CD4-positive, alpha-beta memory T cell (primary cell): ENCODE data around the gene F2R. TPM values are rescaled to one million over a fixed set of nuclear protein-coding genes. Genes with fewer than 3 reads are reported as not detected.

Experiments used
- CTCF ChIA-PET: fragments of 350-600 bp; sonication (Branson Sonifier 250); formaldehyde crosslinking; loops from one replicate; lab custom pipeline; 2021; ENCODE audit warnings: inconsistent platforms; ENCODE audit not compliant: partially characterized antibody; lab: Charles Lee
- POLR2A ChIA-PET: fragments of 350-600 bp; sonication (Branson Sonifier 250); formaldehyde crosslinking; loops from one replicate; lab custom pipeline; 2021; ENCODE audit not compliant: partially characterized antibody; lab: Charles Lee
- DNase-seq, 5 donors: peaks; one replicate each; pipeline versions ENCODE4 v3.0.0 to v3.0.0-alpha.2; 2020 to 2022; ENCODE audit warnings: mixed read lengths in 1 of 5
- H3K27ac ChIP-seq: one replicate; pipeline ENCODE4 v1.7.0; 2013; ENCODE audit warnings: low read depth, low read length
- H3K27me3 ChIP-seq: 2 replicates; pipeline ENCODE4 v1.7.0; 2013; ENCODE audit warnings: mild to moderate bottlenecking, low read length, moderate library complexity; ENCODE audit not compliant: insufficient read depth
- H3K36me3 ChIP-seq: 2 replicates; pipeline ENCODE4 v1.7.0; 2013; ENCODE audit warnings: mild to moderate bottlenecking, low read length, moderate library complexity; ENCODE audit not compliant: insufficient read depth
- H3K4me1 ChIP-seq: 2 replicates; pipeline ENCODE4 v1.7.0; 2013; ENCODE audit warnings: mild to moderate bottlenecking, low read length, moderate library complexity; ENCODE audit not compliant: insufficient read depth
- H3K4me3 ChIP-seq, 2 donors: one replicate each; pipeline ENCODE4 v1.7.0; 2013; ENCODE audit warnings: low read length in 2 of 2, mild to moderate bottlenecking in 1 of 2
- H3K9me3 ChIP-seq, 2 donors: one replicate each; pipeline ENCODE4 v1.7.0; 2013; ENCODE audit warnings: low read length in 2 of 2, control low read depth in 1 of 2; ENCODE audit not compliant: control insufficient read depth in 1 of 2
- H3K27ac Mint-ChIP-seq, 7 donors: one replicate each; pipeline ENCODE4 v1.8.0; 2020 to 2021; ENCODE audit warnings: mixed read lengths in 7 of 7, mild to moderate bottlenecking in 6 of 7, inconsistent platforms in 3 of 7, moderate library complexity in 3 of 7
- H3K27me3 Mint-ChIP-seq, 2 donors: one replicate each; pipeline ENCODE4 v1.8.0; 2020 to 2021; ENCODE audit warnings: mixed read lengths in 2 of 2
- H3K36me3 Mint-ChIP-seq, 2 donors: one replicate each; pipeline ENCODE4 v1.8.0; 2020 to 2021; ENCODE audit warnings: mixed read lengths in 2 of 2, inconsistent platforms in 1 of 2, mild to moderate bottlenecking in 1 of 2
- H3K4me1 Mint-ChIP-seq, 4 donors: one replicate each; pipeline ENCODE4 v1.8.0; 2020 to 2021; ENCODE audit warnings: mixed read lengths in 4 of 4, mild to moderate bottlenecking in 1 of 4
- H3K4me3 Mint-ChIP-seq, 8 donors: one replicate each; pipeline ENCODE4 v1.8.0; 2020 to 2021; ENCODE audit warnings: mixed read lengths in 8 of 8, mild to moderate bottlenecking in 7 of 8, moderate library complexity in 6 of 8, inconsistent platforms in 3 of 8
- H3K9me3 Mint-ChIP-seq, 8 donors: one replicate each; pipeline ENCODE4 v1.8.0; 2020 to 2021; ENCODE audit warnings: mixed read lengths in 8 of 8, mild to moderate bottlenecking in 5 of 8, inconsistent platforms in 3 of 8, moderate library complexity in 1 of 8
- intact Hi-C: fragments of 100-400 bp; cut with micrococcal nuclease; formaldehyde crosslinking; loops from one replicate; pipeline ENCODE4 v1.15.1; 2023
- polyA plus RNA-seq, 2 donors: library from polyadenylated mRNA; unstranded; fragments of 300-500 nt; fragmentation: Illumina TruSeq; gene quantifications; one replicate each; pipeline ENCODE4 v1.2.3, GENCODE V29; 2021
- total RNA-seq, 2 experiments: library from RNA; stranded (reverse); gene quantifications; one replicate each; pipeline ENCODE4 v1.2.3, GENCODE V29; 2021

Gene F2R
- total and polyA plus RNA-seq, 4 experiments from 2014 or later: 6.7 to 14.6 (median 10.7) TPM

- intact Hi-C loops: loop anchor here (1.0 kb wide), 4 partner anchors 17 to 115 kb away; no protein-coding TSS in a partner anchor
- H3K36me3 Mint-ChIP-seq: no peaks in the 10 kb centered on the region
- peak overlapping the region; percentile 67 to 90 (median 86) for H3K4me3 Mint-ChIP-seq
- no peaks in the 10 kb centered on the region for H3K27me3 ChIP-seq
- H3K27me3 Mint-ChIP-seq: peaks cover 0 to 7% of the 10 kb centered on the region in 2 donors
- peak overlapping the region; percentile 22 to 80 (median 62) for H3K27ac Mint-ChIP-seq
- H3K27ac ChIP-seq: peak overlapping the region; percentile 51
- CTCF ChIA-PET: interaction anchor here (1.1 to 7.1 kb wide), 6 partner anchors 9 to 59 kb away, joined by 3 to 95 read pairs (median 4); no protein-coding TSS in a partner anchor
- peak overlapping the region in 1 of 2 donors; percentile 75 for H3K4me3 ChIP-seq
- peaks cover 26% of the 10 kb centered on the region for H3K4me1 ChIP-seq
- H3K36me3 ChIP-seq: no peaks in the 10 kb centered on the region
- peak in 1 of 5 donors; percentile 15 for DNase-seq
- no peaks in the 10 kb centered on the region for H3K9me3 Mint-ChIP-seq
- peaks cover 10 to 45% (median 24%) of the 10 kb centered on the region in 4 donors for H3K4me1 Mint-ChIP-seq
- H3K9me3 ChIP-seq: no peaks in the 10 kb centered on the region
- POLR2A ChIA-PET: interaction anchor here (0.5 to 5.0 kb wide), 5 partner anchors 16 to 332 kb away, joined by 3 to 41 read pairs (median 11); no protein-coding TSS in a partner anchor
These were observed 681 bp downstream of the F2R start for GRCh38 chr5:76716456-76717157.

- peak overlapping the region in 4 of 7 donors; percentile 41 to 80 (median 70) for H3K27ac Mint-ChIP-seq
- H3K9me3 Mint-ChIP-seq: no peaks in the 10 kb centered on the region
- no peaks in the 10 kb centered on the region for H3K9me3 ChIP-seq
- peak overlapping the region; percentile 67 to 90 (median 86) for H3K4me3 Mint-ChIP-seq
- DNase-seq: no peak
- intact Hi-C loops: no loop called here
- ChIA-PET POLR2A (interaction anchor here (0.5 to 5.0 kb wide), 5 partner anchors 15 to 333 kb away, joined by 3 to 41 read pairs (median 11); no protein-coding TSS in a partner anchor), CTCF (interaction anchor here (1.1 to 7.1 kb wide), 6 partner anchors 9 to 58 kb away, joined by 3 to 95 read pairs (median 4); no protein-coding TSS in a partner anchor)
- peak overlapping the region in 1 of 2 donors; percentile 75 for H3K4me3 ChIP-seq
- H3K36me3 ChIP-seq: no peaks in the 10 kb centered on the region
- H3K27me3 Mint-ChIP-seq: peaks cover 0 to 7% of the 10 kb centered on the region in 2 donors
- no peaks in the 10 kb centered on the region for H3K36me3 Mint-ChIP-seq
- no peaks in the 10 kb centered on the region for H3K27me3 ChIP-seq
- H3K4me1 Mint-ChIP-seq: peaks cover 10 to 45% (median 24%) of the 10 kb centered on the region in 4 donors
- peaks cover 26% of the 10 kb centered on the region for H3K4me1 ChIP-seq
- H3K27ac ChIP-seq: no peak overlapping the region
These were observed 1.5 kb downstream of the F2R start for GRCh38 chr5:76717222-76718083.

- peaks cover 0 to 7% of the 10 kb centered on the region in 2 donors for H3K27me3 Mint-ChIP-seq
- Histone ChIP-seq H3K4me1 (peaks cover 26% of the 10 kb centered on the region), H3K27ac (no peak overlapping the region), H3K27me3 (no peaks in the 10 kb centered on the region), H3K36me3 (no peaks in the 10 kb centered on the region), H3K9me3 (no peaks in the 10 kb centered on the region), H3K4me3 (no peak overlapping the region)
- H3K36me3 Mint-ChIP-seq: no peaks in the 10 kb centered on the region
- intact Hi-C loops: no loop called here
- no peak for DNase-seq
- peak overlapping the region in 5 of 8 donors; percentile 7 to 59 (median 27) for H3K4me3 Mint-ChIP-seq
- peak overlapping the region in 1 of 7 donors; percentile 41 for H3K27ac Mint-ChIP-seq
- no peaks in the 10 kb centered on the region for H3K9me3 Mint-ChIP-seq
- ChIA-PET CTCF (interaction anchor here (1.4 to 7.1 kb wide), 3 partner anchors 20 to 57 kb away, joined by 4 to 95 read pairs (median 40); no protein-coding TSS in a partner anchor), POLR2A (interaction anchor here (0.9 to 5.0 kb wide), 4 partner anchors 14 to 56 kb away, joined by 3 to 41 read pairs (median 5); no protein-coding TSS in a partner anchor)
- peaks cover 11 to 45% (median 24%) of the 10 kb centered on the region in 4 donors for H3K4me1 Mint-ChIP-seq
These were observed 2.5 kb downstream of the F2R start for GRCh38 chr5:76718381-76718832.

GRCh38 chr5:76718880-76719279, 3.0 kb downstream of the F2R start:
- no peaks in the 10 kb centered on the region for H3K27me3 ChIP-seq
- peak overlapping the region in 3 of 8 donors; percentile 7 to 41 (median 23) for H3K4me3 Mint-ChIP-seq
- POLR2A ChIA-PET: interaction anchor here (0.9 to 1.6 kb wide), 3 partner anchors 14 to 56 kb away, joined by 3 to 6 read pairs (median 4); no protein-coding TSS in a partner anchor

GRCh38 chr5:76720988-76721569, 5.2 kb downstream of the F2R start:
- no peak for DNase-seq
- intact Hi-C loops: no loop called here
- Mint-ChIP-seq H3K27me3 (peaks cover 0 to 4% of the 10 kb centered on the region in 2 donors), H3K27ac (peak overlapping the region in 3 of 7 donors; percentile 17 to 73 (median 34)), H3K4me1 (peaks cover 9 to 25% (median 19%) of the 10 kb centered on the region in 4 donors), H3K36me3 (no peaks in the 10 kb centered on the region), H3K9me3 (no peaks in the 10 kb centered on the region), H3K4me3 (peak overlapping the region in 3 of 8 donors; percentile 4 to 25 (median 13))
- Histone ChIP-seq H3K27ac (no peak overlapping the region), H3K4me1 (peaks cover 15% of the 10 kb centered on the region), H3K4me3 (no peak overlapping the region), H3K9me3 (no peaks in the 10 kb centered on the region), H3K36me3 (no peaks in the 10 kb centered on the region), H3K27me3 (no peaks in the 10 kb centered on the region)
- ChIA-PET POLR2A (interaction anchor here (3.9 kb wide), 1 partner anchor 12 kb away, joined by 19 read pairs; no protein-coding TSS in a partner anchor), CTCF (interaction anchor here (1.1 to 3.3 kb wide), 2 partner anchors 16 to 54 kb away, joined by 4 to 13 read pairs; no protein-coding TSS in a partner anchor)

More at GRCh38 chr5:76718880-76719279, 3.0 kb downstream of the F2R start:
- H3K9me3 ChIP-seq: no peaks in the 10 kb centered on the region
- Mint-ChIP-seq H3K36me3 (no peaks in the 10 kb centered on the region), H3K27me3 (peaks cover 0 to 7% of the 10 kb centered on the region in 2 donors), H3K9me3 (no peaks in the 10 kb centered on the region), H3K27ac (peak overlapping the region in 1 of 7 donors; percentile 7), H3K4me1 (peaks cover 11 to 41% (median 24%) of the 10 kb centered on the region in 4 donors)
- intact Hi-C loops: no loop called here
- H3K4me3 ChIP-seq: no peak overlapping the region
- CTCF ChIA-PET: interaction anchor here (1.4 to 7.1 kb wide), 3 partner anchors 20 to 56 kb away, joined by 4 to 95 read pairs (median 40); no protein-coding TSS in a partner anchor
- peaks cover 26% of the 10 kb centered on the region for H3K4me1 ChIP-seq
- H3K36me3 ChIP-seq: no peaks in the 10 kb centered on the region
- DNase-seq: no peak
- no peak overlapping the region for H3K27ac ChIP-seq

GRCh38 chr5:76723266-76723665, 7.3 kb downstream of the F2R start:
- peaks cover 0 to 3% (median 0%) of the 10 kb centered on the region in 8 donors for H3K9me3 Mint-ChIP-seq
- no peak for DNase-seq
- no peaks in the 10 kb centered on the region for H3K36me3 Mint-ChIP-seq
- H3K4me3 Mint-ChIP-seq: no peak overlapping the region
- Histone ChIP-seq H3K4me3 (no peak overlapping the region), H3K27ac (no peak overlapping the region), H3K4me1 (peaks cover 4% of the 10 kb centered on the region), H3K9me3 (no peaks in the 10 kb centered on the region), H3K36me3 (no peaks in the 10 kb centered on the region), H3K27me3 (no peaks in the 10 kb centered on the region)
- H3K4me1 Mint-ChIP-seq: peaks cover 6 to 15% (median 8%) of the 10 kb centered on the region in 4 donors
- H3K27ac Mint-ChIP-seq: no peak overlapping the region
- ChIA-PET CTCF (interaction anchor here (2.8 to 3.3 kb wide), 2 partner anchors 14 to 51 kb away, joined by 13 to 16 read pairs; no protein-coding TSS in a partner anchor), POLR2A (interaction anchor here (3.9 kb wide), 1 partner anchor 9 kb away, joined by 19 read pairs; no protein-coding TSS in a partner anchor)
- intact Hi-C loops: no loop called here
- H3K27me3 Mint-ChIP-seq: no peaks in the 10 kb centered on the region
